ENCODE results near the gene MRPS35. TPM values are rescaled to one million over a fixed set of nuclear protein-coding genes. Genes with fewer than 3 reads are reported as not detected.

The MRPS35 gene
- total RNA-seq, 4 donors from 2014 or later = 27.5 to 50.7 (median 36.8) TPM

GRCh38 chr12:27802511-27802910 lies 91.9 kb downstream of the MRPS35 start:
- no peak for TF ChIP-seq CTCF (IDR thresholded peaks at IDR 0.05; ENCODE audit: low read depth)

GRCh38 chr12:27802936-27803335 lies 92.3 kb downstream of the MRPS35 start:
- no peak for TF ChIP-seq CTCF (IDR thresholded peaks at IDR 0.05; ENCODE audit: low read depth)

- TF ChIP-seq CTCF (IDR thresholded peaks at IDR 0.05; ENCODE audit: low read depth) = no peak
These were observed 94.6 kb downstream of the MRPS35 start for GRCh38 chr12:27805238-27805637.

Small RNAs within 50 kb of the gene (small RNA-seq; reads per million reads assigned to genes)
- gene RF00019 = 0.49 reads per million

Other genes with a start within 250 kb of the MRPS35 start
- 100 to 1,000 TPM in 1 of 4 donors, 10 to 100 TPM in 3; 36.7 to 115 (median 41.5) TPM for gene PPFIBP1, start 186.6 kb upstream of the MRPS35 start, total RNA-seq
- gene REP15, start 14.4 kb upstream of the MRPS35 start, total RNA-seq = 1 to 10 TPM in 2 of 4 donors, under 1 TPM in 1, not detected in 1; 0.44 to 3.6 (median 1.1) TPM
- gene KLHL42, start 69.4 kb downstream of the MRPS35 start, total RNA-seq = 10 to 100 TPM; 15.4 to 24.6 (median 18.9) TPM
- under 1 TPM in 1 of 4 donors, not detected in 3; 0.85 TPM for gene MANSC4, start 69.4 kb downstream of the MRPS35 start, total RNA-seq